HG02678 (cell line): Measurements from ENCODE around the gene NEFH.
"Not testable (repeated sequence)": the region's sequence is repeated elsewhere in the genome, so short reads cannot be mapped to it uniquely, and the experiment has no call there.

ENCODE experiments used
- ATAC-seq: cut with Tn5 transposase; IDR thresholded peaks from one replicate; pipeline ENCODE4 v1.9.1; 2021; ENCODE audit warnings: mild to moderate bottlenecking, moderate library complexity; ENCODE audit not compliant: unreplicated experiment

Gene NEFH

DNA sequence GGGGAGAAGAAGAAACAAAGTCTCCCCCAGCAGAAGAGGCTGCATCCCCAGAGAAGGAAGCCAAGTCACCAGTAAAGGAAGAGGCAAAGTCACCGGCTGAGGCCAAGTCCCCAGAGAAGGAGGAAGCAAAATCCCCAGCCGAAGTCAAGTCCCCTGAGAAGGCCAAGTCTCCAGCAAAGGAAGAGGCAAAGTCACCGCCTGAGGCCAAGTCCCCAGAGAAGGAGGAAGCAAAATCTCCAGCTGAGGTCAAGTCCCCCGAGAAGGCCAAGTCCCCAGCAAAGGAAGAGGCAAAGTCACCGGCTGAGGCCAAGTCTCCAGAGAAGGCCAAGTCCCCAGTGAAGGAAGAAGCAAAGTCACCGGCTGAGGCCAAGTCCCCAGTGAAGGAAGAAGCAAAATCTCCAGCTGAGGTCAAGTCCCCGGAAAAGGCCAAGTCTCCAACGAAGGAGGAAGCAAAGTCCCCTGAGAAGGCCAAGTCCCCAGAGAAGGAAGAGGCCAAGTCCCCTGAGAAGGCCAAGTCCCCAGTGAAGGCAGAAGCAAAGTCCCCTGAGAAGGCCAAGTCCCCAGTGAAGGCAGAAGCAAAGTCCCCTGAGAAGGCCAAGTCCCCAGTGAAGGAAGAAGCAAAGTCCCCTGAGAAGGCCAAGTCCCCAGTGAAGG, 9.2 kb downstream of the NEFH start:
- not testable (repeated sequence) for ATAC-seq

GRCh38 chr22:29491012-29491411, 11.0 kb downstream of the NEFH start:
- ATAC-seq = no peak

GRCh38 chr22:29493636-29494035, 13.6 kb downstream of the NEFH start:
- no peak for ATAC-seq

DNA sequence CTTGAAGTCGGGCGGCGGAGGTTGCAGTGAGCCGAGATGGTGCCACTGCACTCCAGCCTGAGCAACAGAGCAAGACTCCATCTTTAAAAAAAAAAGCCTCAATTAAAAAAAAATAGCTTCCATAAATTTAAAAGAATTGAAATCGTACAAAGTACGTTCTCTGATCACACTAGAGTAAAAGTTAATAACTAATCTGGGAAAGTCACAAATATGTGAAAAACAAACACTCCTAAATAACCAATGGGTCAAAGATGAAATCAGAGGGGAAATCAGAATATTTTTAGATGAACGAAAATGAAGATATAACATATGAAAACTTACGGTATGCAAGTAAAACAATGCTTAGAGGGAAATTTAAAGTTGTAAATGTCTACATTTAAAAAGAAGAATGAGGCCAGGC, 19.8 kb downstream of the NEFH start:
- no peak for ATAC-seq

DNA sequence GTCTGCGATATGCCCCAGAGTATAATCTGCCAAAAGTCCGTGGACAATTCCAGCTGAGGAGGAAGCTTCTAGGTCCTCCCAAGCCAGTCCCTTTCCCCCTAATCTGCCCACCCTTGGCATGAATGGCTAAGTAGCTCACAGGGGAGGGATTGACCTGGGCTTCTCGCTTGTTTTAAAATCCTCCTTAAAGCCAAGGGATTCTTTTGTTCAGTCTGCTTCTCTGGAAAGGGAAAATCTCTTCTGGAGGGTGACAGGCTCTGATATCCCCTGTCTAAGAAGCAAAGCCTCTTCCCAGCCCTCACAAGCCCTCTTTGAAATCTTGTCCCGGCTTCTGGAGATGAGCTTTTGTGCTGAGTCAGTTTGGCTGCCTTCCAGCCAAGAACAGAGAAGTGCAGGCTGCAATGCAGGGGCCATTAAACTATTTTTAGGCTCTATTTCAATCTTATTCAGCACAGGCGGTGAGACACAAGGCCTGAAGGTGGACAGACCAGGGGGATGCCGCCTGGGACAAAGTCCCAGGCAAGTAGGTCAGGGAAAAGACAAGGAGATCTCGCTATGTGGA, 23.9 kb downstream of the NEFH start:
- no peak for ATAC-seq

DNA sequence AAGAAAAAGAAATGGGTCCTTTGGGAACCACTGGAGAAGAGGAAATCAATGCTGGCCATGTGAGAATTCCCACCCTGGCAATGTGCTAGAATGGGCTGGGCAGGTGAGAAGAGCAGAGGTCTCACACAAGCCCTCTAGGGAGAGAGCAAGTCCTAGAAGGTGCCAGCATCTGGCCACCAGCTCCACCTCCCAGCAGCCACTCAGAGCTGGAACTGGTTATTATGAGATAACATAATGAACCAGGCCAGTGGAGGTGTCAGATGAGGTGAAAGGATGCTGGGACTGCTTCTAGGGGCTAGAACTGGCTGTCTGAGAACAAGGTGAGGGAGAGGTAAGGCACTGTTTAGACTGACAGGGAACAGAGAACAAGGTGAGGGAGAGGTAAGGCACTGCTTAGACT, 29.3 kb downstream of the NEFH start:
- ATAC-seq = no peak

DNA sequence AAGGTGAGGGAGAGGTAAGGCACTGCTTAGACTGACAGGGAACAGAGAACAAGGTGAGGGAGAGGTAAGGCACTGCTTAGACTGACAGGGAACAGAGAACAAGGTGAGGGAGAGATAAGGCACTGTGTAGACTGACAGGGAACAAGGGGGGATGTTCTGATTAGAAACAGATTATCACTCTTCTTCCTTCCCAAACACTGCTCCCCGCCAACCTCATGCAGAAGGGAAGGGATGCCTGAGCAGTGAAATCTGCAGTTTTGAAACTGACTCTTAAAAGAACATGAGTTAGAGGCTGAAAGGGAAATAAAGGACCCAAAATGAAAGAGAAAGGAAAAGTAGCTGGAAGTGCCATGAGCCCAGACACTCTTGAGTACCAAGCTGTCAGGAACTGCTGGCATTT, 29.8 kb downstream of the NEFH start:
- no peak for ATAC-seq

DNA sequence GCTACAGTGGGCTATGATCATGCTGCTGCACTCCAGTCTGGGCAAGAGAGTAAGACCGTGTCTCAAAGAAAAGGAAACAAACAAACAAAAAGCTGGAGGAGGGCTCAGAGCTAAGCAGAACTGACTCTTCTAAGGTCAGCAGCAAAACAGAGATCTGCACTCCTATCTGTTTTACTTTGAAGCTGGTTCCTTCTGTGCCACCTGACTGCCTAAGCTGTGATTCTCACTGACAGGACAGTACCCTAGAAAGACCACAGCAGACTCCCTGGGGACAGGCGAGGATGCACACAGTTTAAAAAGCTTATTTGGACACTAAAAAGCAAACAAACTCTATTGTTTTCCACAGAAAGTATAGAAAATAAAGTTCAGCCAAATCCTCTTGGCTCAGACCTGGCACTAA, 30.5 kb downstream of the NEFH start:
- no peak for ATAC-seq

DNA sequence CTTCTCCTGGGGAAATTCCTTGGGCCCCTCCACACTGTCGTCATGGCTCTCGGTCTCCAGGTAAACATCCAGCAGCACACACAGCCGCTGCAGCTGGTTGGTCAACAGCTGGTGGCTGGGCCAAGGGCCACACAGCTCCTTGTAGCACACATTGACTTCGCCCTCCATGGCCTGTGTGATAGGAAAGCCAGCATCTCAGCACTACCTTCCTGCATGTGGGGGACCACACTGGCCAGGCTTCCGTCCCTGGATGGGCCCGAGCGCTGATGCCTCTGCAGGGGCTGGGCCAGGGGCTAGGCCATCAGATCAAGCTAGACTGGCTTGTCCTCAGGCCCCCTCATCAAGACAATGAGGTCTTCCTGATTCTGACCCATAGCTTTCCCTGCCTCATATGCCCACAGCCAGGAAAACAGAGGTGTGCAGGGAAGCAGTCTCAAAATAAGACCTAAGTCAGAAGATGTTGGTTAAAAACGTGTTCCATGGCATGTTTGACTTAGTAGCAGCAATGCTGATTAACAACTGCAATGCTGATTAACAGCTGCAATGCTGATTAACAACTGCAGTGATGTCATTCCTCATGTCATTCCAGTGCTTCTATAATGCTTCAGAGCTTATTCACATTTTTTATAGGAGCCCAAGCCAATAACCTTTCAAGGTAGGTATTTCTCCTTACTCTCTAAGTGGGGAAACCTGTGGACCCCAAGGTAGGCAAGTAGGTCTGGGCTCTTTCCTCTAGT, 31.3 kb downstream of the NEFH start:
- no peak for ATAC-seq

DNA sequence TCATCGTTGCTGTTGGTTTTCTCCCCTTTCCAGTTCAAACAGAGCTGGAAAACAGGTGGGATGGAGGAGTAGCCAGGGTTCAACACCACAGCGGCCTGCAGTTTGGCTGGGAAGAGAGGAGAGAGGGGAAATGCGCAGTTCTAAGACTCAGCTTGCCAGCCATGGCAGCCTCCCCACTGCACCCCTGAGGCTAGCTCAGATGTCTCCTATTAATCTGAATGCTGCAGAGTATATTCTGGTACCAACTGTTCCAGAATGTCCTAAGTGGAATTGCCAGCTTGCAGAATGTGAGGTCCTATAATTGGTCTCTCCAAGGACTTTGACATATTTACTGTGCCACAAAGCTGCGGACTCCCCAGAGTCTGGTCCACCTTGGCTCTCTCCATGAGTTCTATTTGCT, 32.0 kb downstream of the NEFH start:
- no peak for ATAC-seq

GRCh38 chr22:29517215-29517908, 37.3 kb downstream of the NEFH start:
- ATAC-seq = no peak

DNA sequence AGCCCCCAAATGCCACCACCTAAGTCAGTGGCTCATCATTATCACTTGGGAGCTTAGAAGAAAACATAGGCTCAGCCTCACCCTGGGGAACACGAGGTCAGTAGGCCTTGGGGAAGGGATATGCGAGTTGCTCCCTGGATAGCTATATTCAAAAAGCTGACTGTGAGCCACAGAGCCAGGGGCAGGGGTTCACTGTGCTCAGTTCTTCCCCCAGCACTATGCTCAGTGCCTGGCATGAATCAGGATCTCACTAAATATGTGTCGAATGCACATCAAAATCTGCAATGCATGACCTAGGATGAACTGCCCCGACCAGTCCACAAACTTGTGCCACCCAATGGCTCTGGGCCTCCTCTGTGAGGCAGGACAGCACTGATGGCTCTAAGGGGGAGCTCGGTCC, 38.4 kb downstream of the NEFH start:
- no peak for ATAC-seq

- no peak for ATAC-seq
These were observed 40.0 kb downstream of the NEFH start for GRCh38 chr22:29519996-29520395.

- ATAC-seq = no peak
These were observed 40.8 kb downstream of the NEFH start for GRCh38 chr22:29520851-29521250.

DNA sequence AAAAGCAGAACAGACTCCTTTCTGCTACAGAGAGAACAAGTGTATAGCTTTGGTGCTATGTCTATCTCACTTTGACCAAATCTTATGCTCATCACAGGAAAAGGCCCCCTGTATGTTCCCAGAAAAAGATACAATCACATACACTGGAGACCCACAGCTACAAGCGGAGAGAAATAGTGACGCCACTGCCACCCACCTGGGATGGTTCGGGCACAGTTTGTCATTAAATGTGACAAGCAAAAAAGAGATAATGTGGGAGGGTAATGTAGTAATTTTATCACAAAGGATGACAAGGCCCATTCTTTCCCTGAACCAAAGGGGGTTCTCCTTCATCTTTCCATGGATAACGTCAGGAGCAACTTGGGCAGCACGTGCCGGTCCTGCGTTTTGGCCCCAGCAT, 41.5 kb downstream of the NEFH start:
- no peak for ATAC-seq

DNA sequence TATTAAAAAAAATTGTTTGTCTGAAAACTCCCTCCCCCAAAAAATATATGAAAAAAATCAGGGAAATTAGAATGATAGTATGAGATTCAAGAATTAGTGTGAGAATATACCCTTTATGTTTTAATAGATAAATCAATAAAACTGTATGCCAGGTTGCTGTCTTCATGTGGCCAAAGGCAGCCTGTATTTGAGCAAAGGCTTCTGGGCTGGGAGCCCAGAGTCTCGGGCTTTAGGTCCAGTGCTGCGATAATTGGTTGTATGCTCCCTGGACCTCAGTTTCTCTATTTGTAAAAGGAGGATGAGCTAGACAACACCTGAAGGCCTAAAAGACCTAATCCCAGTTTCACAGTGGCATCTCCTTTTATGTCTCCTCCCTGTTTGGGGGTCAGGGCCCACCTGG, 43.7 kb downstream of the NEFH start:
- no peak for ATAC-seq

DNA sequence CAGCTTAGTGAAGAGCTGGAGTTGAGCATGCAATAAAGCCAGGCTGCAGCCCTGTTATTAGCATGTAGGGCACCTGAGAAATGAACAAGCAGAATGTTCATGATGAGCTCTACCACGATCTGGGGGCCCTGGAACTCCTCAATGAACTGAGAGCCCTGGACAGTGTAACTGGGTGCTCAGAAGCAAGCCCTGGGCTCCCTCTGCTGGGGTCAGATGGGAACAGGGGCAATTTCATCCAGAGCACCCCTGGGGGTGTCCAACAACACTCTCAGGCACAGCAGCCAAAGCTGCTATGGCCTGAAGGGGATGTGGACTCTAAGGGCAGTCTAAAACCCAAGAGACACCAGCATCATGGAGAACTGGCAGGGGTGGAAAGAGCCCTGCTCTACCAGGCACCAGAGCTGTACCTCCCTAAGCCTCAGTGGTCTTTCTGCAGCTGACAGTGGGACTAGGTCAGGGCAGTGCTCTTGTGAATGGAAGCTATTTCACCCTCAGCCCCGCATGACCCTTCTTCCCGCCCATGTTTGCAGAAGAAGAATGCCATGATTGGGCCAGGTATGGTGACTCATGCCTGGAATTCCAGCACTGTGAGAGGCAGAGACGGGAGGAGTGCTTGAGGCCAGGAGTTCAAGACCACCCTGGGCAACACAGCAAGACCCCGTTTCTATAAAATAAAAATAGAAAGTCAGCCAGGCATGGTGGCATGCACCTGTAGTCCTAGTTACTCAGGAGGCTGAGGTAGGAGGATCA, 44.6 kb downstream of the NEFH start:
- no peak for ATAC-seq

DNA sequence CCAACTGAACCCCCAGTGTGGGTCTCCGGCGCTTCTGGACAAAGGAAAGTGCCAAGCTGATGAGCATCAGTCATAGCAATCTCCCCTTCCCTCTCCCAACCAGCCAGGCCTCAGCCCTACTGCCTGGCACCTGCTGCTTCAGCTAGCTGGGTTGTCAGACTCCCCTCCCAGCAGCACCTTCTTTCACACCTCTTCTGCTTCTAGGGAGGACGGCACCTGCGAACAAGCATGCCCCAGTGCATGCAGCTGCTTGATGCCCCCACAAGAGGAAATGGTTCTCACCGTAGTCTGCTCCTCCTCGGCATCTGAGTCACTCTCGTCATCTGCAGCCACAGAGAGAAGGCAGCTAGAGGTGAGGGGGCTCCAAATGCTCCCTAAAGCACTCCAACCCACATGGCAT, 48.1 kb downstream of the NEFH start:
- no peak for ATAC-seq

- ATAC-seq = no peak
These were observed 50.7 kb downstream of the NEFH start for GRCh38 chr22:29530716-29531115.

GRCh38 chr22:29531419-29531818, 51.4 kb downstream of the NEFH start:
- no peak for ATAC-seq

DNA sequence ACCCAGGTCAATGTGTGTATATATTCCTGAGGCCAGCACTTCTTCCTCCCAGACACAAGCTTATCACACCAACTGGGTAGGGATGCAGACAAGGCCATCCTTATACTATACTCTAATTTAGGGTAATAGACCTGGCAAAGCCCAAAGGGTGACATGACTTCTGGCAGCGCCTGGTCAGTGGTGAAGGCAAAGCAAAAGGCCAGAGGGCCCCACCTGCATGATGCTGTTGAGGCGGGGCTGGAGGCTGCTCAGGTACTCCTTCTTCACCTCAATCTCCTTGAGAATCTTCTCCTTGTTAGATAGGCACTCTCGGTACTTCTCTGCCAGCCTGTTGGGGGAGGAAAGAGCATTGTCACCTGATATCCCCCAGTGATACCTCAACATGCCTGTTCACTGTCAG, 56.4 kb downstream of the NEFH start:
- ATAC-seq = no peak
